ENCODE measurements around the gene LTBP1. TPM values are rescaled to one million over a fixed set of nuclear protein-coding genes. Genes with fewer than 3 reads are reported as not detected.
"Not testable (repeated sequence)": the region's sequence is repeated elsewhere in the genome, so short reads cannot be mapped to it uniquely, and the experiment has no call there.

Gene LTBP1
- total RNA-seq, 1 donor from 2014 or later: 0.15 TPM

- intact Hi-C loops (cut with micrococcal nuclease): loop anchor here (5.0 to 10.0 kb wide), 2 partner anchors 338 to 550 kb away; no protein-coding TSS in a partner anchor
These were observed 88.0 kb downstream of the LTBP1 start for GRCh38 chr2:33034784-33035183.

GRCh38 chr2:33038230-33038629, 91.5 kb downstream of the LTBP1 start:
- intact Hi-C loops (cut with micrococcal nuclease): loop anchor here (10.0 kb wide), 1 partner anchor 547 kb away; no protein-coding TSS in a partner anchor

- intact Hi-C loops (cut with micrococcal nuclease): loop anchor here (10.0 kb wide), 1 partner anchor 546 kb away; no protein-coding TSS in a partner anchor
These were observed 92.0 kb downstream of the LTBP1 start for GRCh38 chr2:33038799-33039198.

GRCh38 chr2:33040541-33040940, 93.8 kb downstream of the LTBP1 start:
- intact Hi-C loops (cut with micrococcal nuclease): no loop called here

GRCh38 chr2:33042265-33042664, 95.5 kb downstream of the LTBP1 start:
- intact Hi-C loops (cut with micrococcal nuclease): no loop called here

- intact Hi-C loops (cut with micrococcal nuclease): no loop called here
These were observed 96.1 kb downstream of the LTBP1 start for GRCh38 chr2:33042819-33043218.

GRCh38 chr2:33047939-33048338, 101.2 kb downstream of the LTBP1 start:
- intact Hi-C loops (cut with micrococcal nuclease): no loop called here

- intact Hi-C loops (cut with micrococcal nuclease): no loop called here
These were observed 105.0 kb downstream of the LTBP1 start for GRCh38 chr2:33051586-33052360.

GRCh38 chr2:33052361-33052735, 105.6 kb downstream of the LTBP1 start:
- intact Hi-C loops (cut with micrococcal nuclease): no loop called here

GRCh38 chr2:33052795-33053194, 106.0 kb downstream of the LTBP1 start:
- intact Hi-C loops (cut with micrococcal nuclease): not testable (repeated sequence)

- intact Hi-C loops (cut with micrococcal nuclease): no loop called here
These were observed 109.4 kb downstream of the LTBP1 start for GRCh38 chr2:33056170-33056569.

GRCh38 chr2:33057307-33058028, 110.7 kb downstream of the LTBP1 start:
- intact Hi-C loops (cut with micrococcal nuclease): not testable (repeated sequence)

GRCh38 chr2:33058716-33059470, 112.1 kb downstream of the LTBP1 start:
- intact Hi-C loops (cut with micrococcal nuclease): no loop called here

- intact Hi-C loops (cut with micrococcal nuclease): no loop called here
These were observed 112.9 kb downstream of the LTBP1 start for GRCh38 chr2:33059471-33060156.

- intact Hi-C loops (cut with micrococcal nuclease): no loop called here
These were observed 113.7 kb downstream of the LTBP1 start for GRCh38 chr2:33060405-33060804.

- intact Hi-C loops (cut with micrococcal nuclease): no loop called here
These were observed 116.0 kb downstream of the LTBP1 start for GRCh38 chr2:33062665-33063250.

GRCh38 chr2:33064349-33064801, 117.6 kb downstream of the LTBP1 start:
- intact Hi-C loops (cut with micrococcal nuclease): no loop called here

- intact Hi-C loops (cut with micrococcal nuclease): no loop called here
These were observed 120.8 kb downstream of the LTBP1 start for GRCh38 chr2:33067598-33067997.

GRCh38 chr2:33068261-33068660, 121.5 kb downstream of the LTBP1 start:
- intact Hi-C loops (cut with micrococcal nuclease): no loop called here

- intact Hi-C loops (cut with micrococcal nuclease): no loop called here
These were observed 123.3 kb downstream of the LTBP1 start for GRCh38 chr2:33069894-33070651.
